ENCODE results near the gene KIF17. TPM values are rescaled to one million over a fixed set of nuclear protein-coding genes. Genes with fewer than 3 reads are reported as not detected.
A peak's percentile ranks its signal among the peaks of the same experiment; 100 is the strongest.

Gene KIF17
- total RNA-seq, 1 experiment from 2014 or later = 5.1 TPM

- Mint-ChIP-seq H3K4me3 (no peak overlapping the region), H3K27me3 (ENCODE audit: low read depth) (peaks cover 1% of the 10 kb centered on the region; the same call in 1 of the 2 replicates), H3K9me3 (peaks cover 0 to 2% of the 10 kb centered on the region in 2 experiments; a peak in 1 of 5 replicates), H3K36me3 (ENCODE audit: insufficient read depth in 1 of 3, low read depth in 3 of 3) (peaks cover 2 to 12% (median 3%) of the 10 kb centered on the region in 3 experiments; a peak in 4 of 7 replicates), H3K4me1 (no peaks in the 10 kb centered on the region), H3K27ac (peak overlapping the region in 2 of 3 experiments; percentile 34 to 56; a peak in 1 of 7 replicates)
- no peak overlapping the region for H3K18ac ChIP-seq (ENCODE audit: insufficient read length, low read depth, low read length)
- H4K20me1 ChIP-seq (ENCODE audit: control insufficient read depth, insufficient read depth, insufficient read length) = no peaks in the 10 kb centered on the region
- H3K23me2 ChIP-seq (ENCODE audit: insufficient read length, low read depth, low read length, poor library complexity, severe bottlenecking) = no peaks in the 10 kb centered on the region
- no peak overlapping the region for H2BK12ac ChIP-seq (ENCODE audit: insufficient read length, low read depth, low read length)
- no peak overlapping the region for H3K14ac ChIP-seq (ENCODE audit: insufficient read depth, low read length)
- H4K8ac ChIP-seq (replicated peaks; ENCODE audit: insufficient read length, low read depth, low read length) = no peak overlapping the region
- H2BK120ac ChIP-seq (ENCODE audit: low read depth, low read length, poor library complexity, severe bottlenecking) = no peak overlapping the region
- no peak overlapping the region for H3K56ac ChIP-seq (ENCODE audit: insufficient read length, low read depth, low read length)
- H3K27ac ChIP-seq (ENCODE audit: insufficient read length, low read depth, low read length) = no peak overlapping the region
- no peak overlapping the region for H3K4ac ChIP-seq (ENCODE audit: low read depth, low read length)
- no peaks in the 10 kb centered on the region for H3K79me1 ChIP-seq (ENCODE audit: insufficient read depth, low read depth, low read length, poor library complexity, severe bottlenecking)
- H3K9me3 ChIP-seq (ENCODE audit: control insufficient read depth, low read depth, low read length) = no peaks in the 10 kb centered on the region
- H2AFZ ChIP-seq (ENCODE audit: low read length) = no peak overlapping the region
- no peak overlapping the region for H4K91ac ChIP-seq (ENCODE audit: insufficient read length, low read depth, low read length)
- no peak overlapping the region for H3K23ac ChIP-seq (ENCODE audit: insufficient read length, low read depth, low read length)
- no peak overlapping the region for H2BK20ac ChIP-seq (ENCODE audit: low read depth, low read length, poor library complexity, severe bottlenecking)
- no peaks in the 10 kb centered on the region for H3K27me3 ChIP-seq (ENCODE audit: insufficient read depth, low read length)
- no CpG with 5 or more reads among the region's 5 CpGs for WGBS (ENCODE audit: extremely low coverage, insufficient read length, low lambda C conversion rate)
- TF ChIP-seq CTCF (conservative IDR thresholded peaks at IDR 0.05) = no peak
- H2BK5ac ChIP-seq (ENCODE audit: insufficient read length, low read length) = no peak overlapping the region
- H3K4me2 ChIP-seq (ENCODE audit: insufficient read depth, insufficient read length, low read length) = no peak overlapping the region
- no peak overlapping the region for H4K5ac ChIP-seq (ENCODE audit: insufficient read length, low read depth, low read length)
- H3K4me1 ChIP-seq (ENCODE audit: insufficient read depth, low read length) = no peaks in the 10 kb centered on the region
- no peak for DNase-seq
- no peaks in the 10 kb centered on the region for H3K79me2 ChIP-seq (ENCODE audit: insufficient read depth, low read length)
- H3K9ac ChIP-seq (ENCODE audit: extremely low read depth, insufficient read length, low read length) = no peak overlapping the region
- H2BK15ac ChIP-seq (ENCODE audit: low read depth, low read length) = no peak overlapping the region
- no peak overlapping the region for H2AK5ac ChIP-seq (ENCODE audit: insufficient read length, low read length)
- H3T11ph ChIP-seq (ENCODE audit: low read length) = no peak overlapping the region
Observed at GRCh38 chr1:20670936-20671335, 46.9 kb downstream of the KIF17 start.

Measured in H9 (cell line).